ENCODE measurements around the gene ILF2. TPM values are rescaled to one million over a fixed set of nuclear protein-coding genes. Genes with fewer than 3 reads are reported as not detected.
A peak's percentile ranks its signal among the peaks of the same experiment; 100 is the strongest.

Gene ILF2
- total RNA-seq, 3 donors from 2014 or later: 78.4 to 126 (median 81.3) TPM

GRCh38 chr1:153617663-153618062 lies 53.1 kb downstream of the ILF2 start:
- ATAC-seq (peak; percentile 72), DNase-seq (peak; percentile 87 to 94 (median 90))
- TF ChIP-seq, protein P1, sequence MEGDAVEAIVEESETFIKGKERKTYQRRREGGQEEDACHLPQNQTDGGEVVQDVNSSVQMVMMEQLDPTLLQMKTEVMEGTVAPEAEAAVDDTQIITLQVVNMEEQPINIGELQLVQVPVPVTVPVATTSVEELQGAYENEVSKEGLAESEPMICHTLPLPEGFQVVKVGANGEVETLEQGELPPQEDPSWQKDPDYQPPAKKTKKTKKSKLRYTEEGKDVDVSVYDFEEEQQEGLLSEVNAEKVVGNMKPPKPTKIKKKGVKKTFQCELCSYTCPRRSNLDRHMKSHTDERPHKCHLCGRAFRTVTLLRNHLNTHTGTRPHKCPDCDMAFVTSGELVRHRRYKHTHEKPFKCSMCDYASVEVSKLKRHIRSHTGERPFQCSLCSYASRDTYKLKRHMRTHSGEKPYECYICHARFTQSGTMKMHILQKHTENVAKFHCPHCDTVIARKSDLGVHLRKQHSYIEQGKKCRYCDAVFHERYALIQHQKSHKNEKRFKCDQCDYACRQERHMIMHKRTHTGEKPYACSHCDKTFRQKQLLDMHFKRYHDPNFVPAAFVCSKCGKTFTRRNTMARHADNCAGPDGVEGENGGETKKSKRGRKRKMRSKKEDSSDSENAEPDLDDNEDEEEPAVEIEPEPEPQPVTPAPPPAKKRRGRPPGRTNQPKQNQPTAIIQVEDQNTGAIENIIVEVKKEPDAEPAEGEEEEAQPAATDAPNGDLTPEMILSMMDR (IDR thresholded peaks at IDR 0.05): no peak
- intact Hi-C loops (cut with DNase I, micrococcal nuclease): no loop called here
- no peaks in the 10 kb centered on the region for H3K36me3 ChIP-seq (ENCODE audit: low read depth)
- peaks cover 17% of the 10 kb centered on the region for H3K4me1 ChIP-seq (ENCODE audit: low read depth)
- no peak overlapping the region for H3K4me3 ChIP-seq
- H3K9me3 ChIP-seq: no peaks in the 10 kb centered on the region

- no peaks in the 10 kb centered on the region for H3K9me3 ChIP-seq
- intact Hi-C loops (cut with DNase I, micrococcal nuclease): no loop called here
- TF ChIP-seq, protein P1 (IDR thresholded peaks at IDR 0.05): no peak
- ATAC-seq (peak; percentile 5), DNase-seq (no peak)
- H3K4me3 ChIP-seq: no peak overlapping the region
- H3K4me1 ChIP-seq (ENCODE audit: low read depth): peaks cover 17% of the 10 kb centered on the region
- H3K36me3 ChIP-seq (ENCODE audit: low read depth): no peaks in the 10 kb centered on the region
Observed at GRCh38 chr1:153616917-153617311, 53.9 kb downstream of the ILF2 start.

DNA sequence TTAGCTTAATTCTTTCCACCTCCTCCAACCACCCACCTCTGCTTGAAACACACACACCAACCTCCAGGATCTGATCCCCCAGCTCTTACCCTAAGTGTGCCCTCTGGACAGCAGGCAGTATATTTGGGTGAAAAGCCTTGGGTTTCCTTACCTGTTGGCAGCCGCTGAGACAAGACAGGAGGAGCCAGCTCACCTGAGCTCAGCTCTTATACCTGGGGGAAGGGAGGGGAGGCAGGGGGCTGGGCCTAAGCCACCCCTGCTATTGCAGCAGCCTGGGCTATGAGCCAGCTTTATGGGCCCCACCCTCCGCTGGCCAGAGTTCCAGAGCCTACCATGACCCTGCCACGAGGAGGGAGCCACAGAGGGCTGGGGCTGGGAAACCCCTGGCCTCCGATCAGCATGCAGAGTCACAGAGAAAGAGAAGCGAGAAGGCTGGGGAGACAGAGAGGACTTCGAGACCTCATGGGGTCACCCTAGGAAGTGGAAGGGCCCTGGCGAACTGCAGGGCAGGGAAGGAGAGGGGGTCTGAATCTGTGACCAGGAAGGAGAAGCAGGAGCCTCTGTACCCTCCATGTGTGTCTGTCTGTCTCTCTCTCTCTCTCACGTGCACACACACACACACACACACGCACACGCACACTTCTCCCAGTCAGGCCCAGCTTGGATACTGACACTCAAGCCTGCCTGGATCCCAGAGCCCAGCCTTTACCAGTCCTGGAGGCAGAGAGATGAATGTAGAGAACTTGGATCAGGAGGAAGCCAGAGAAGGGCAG lies 54.5 kb downstream of the ILF2 start, which contains the start of gene S100A14:
Gene S100A14, minus strand, starts transcription at position 182 of the 773 bp plus-strand sequence. CDS start 467 bp downstream, outside the sequence.
- no peak within 1 kb of the TSS for H3K4me3 ChIP-seq
- ATAC-seq (peak; percentile 79), DNase-seq (peak; percentile 93 to 96 (median 94))
- H3K4me1 ChIP-seq (ENCODE audit: low read depth): peaks cover 17% of the 10 kb centered on the region
- no peaks in the 10 kb centered on the region for H3K9me3 ChIP-seq
- TF ChIP-seq, protein P1 (IDR thresholded peaks at IDR 0.05): no peak
- H3K36me3 ChIP-seq (ENCODE audit: low read depth): no peaks in the 10 kb centered on the region
- intact Hi-C loops (cut with DNase I, micrococcal nuclease): no loop called here

GRCh38 chr1:153615406-153615805 lies 55.4 kb downstream of the ILF2 start:
- TF ChIP-seq, protein P1 (IDR thresholded peaks at IDR 0.05): no peak
- Histone ChIP-seq H3K4me1 (ENCODE audit: low read depth) (peaks cover 25% of the 10 kb centered on the region), H3K4me3 (no peak overlapping the region), H3K9me3 (no peaks in the 10 kb centered on the region), H3K36me3 (ENCODE audit: low read depth) (no peaks in the 10 kb centered on the region)
- intact Hi-C loops (cut with DNase I, micrococcal nuclease): no loop called here
- DNase-seq: peak in 1 of 3 donors; percentile 46
- no peak for ATAC-seq

- H3K4me1 ChIP-seq (ENCODE audit: low read depth): peaks cover 30% of the 10 kb centered on the region
- TF ChIP-seq, protein P1 (IDR thresholded peaks at IDR 0.05): no peak
- H3K9me3 ChIP-seq: no peaks in the 10 kb centered on the region
- peak in 1 of 3 donors; percentile 32 for DNase-seq
- intact Hi-C loops (cut with DNase I, micrococcal nuclease): no loop called here
- H3K4me3 ChIP-seq: no peak overlapping the region
- ATAC-seq: no peak
- H3K36me3 ChIP-seq (ENCODE audit: low read depth): no peaks in the 10 kb centered on the region
Observed at GRCh38 chr1:153614906-153615305, 55.9 kb downstream of the ILF2 start.

All from mucosa of descending colon (tissue), 3 donors.